Measurements from ENCODE around the gene DNPEP. TPM values are rescaled to one million over a fixed set of nuclear protein-coding genes. Genes with fewer than 3 reads are reported as not detected.

The DNPEP gene
- total and polyA plus RNA-seq, 2 donors (not counting 1 experiment from before 2014, with no cell fraction given) = 82.6 to 91.7 TPM

GRCh38 chr2:219335373-219335786 lies 52.3 kb downstream of the DNPEP start:
- H3K4me1 Mint-ChIP-seq = no peaks in the 10 kb centered on the region
- no peak overlapping the region for H3K4me3 ChIP-seq (ENCODE audit: control extremely low read depth in 1 of 5, extremely low read depth in 1 of 5, insufficient read depth in 1 of 5, low read depth in 2 of 5, low read length in 4 of 5)
- DNase-seq (no peak), ATAC-seq (ENCODE audit: low read depth) (no peak)
- H3K79me2 ChIP-seq (ENCODE audit: control insufficient read depth, insufficient read depth, low read length) = no peaks in the 10 kb centered on the region
- intact Hi-C loops (cut with micrococcal nuclease) = no loop called here
- no peaks in the 10 kb centered on the region for H4K20me1 ChIP-seq (ENCODE audit: control insufficient read depth, insufficient read depth, low read length, poor library complexity, severe bottlenecking)
- H3K27ac Mint-ChIP-seq = no peak overlapping the region
- WGBS (ENCODE audit: insufficient coverage) = 72% methylated on average over 4 of the region's 5 CpGs
- peaks cover 0 to 51% (median 20%) of the 10 kb centered on the region in 4 experiments for H3K27me3 ChIP-seq (replicated peaks in 1 of 4; ENCODE audit: control extremely low read depth in 1 of 4, control insufficient read depth in 3 of 4, insufficient read depth in 4 of 4, low read length in 3 of 4)
- peaks cover 1 to 23% (median 5%) of the 10 kb centered on the region in 3 donors for H3K9me3 ChIP-seq (ENCODE audit: control extremely low read depth in 1 of 3, control insufficient read depth in 2 of 3, insufficient read depth in 1 of 3, low read length in 2 of 3)
- ChIA-PET CTCF (no interaction called here), POLR2A (no interaction called here)
- no peak overlapping the region for H3K4me2 ChIP-seq (replicated peaks; ENCODE audit: low read depth, low read length, poor library complexity, severe bottlenecking)
- no peak overlapping the region for H3K9ac ChIP-seq (ENCODE audit: low read length)
- H3K27me3 Mint-ChIP-seq = peaks cover 71% of the 10 kb centered on the region
- H3K4me1 ChIP-seq (ENCODE audit: control insufficient read depth in 2 of 2, insufficient read depth in 2 of 2, low read length in 2 of 2) = no peaks in the 10 kb centered on the region
- H3K36me3 ChIP-seq (replicated peaks in 1 of 2; ENCODE audit: control extremely low read depth in 1 of 2, control insufficient read depth in 1 of 2, extremely low read depth in 1 of 2, insufficient read depth in 2 of 2, low read length in 1 of 2) = no peaks in the 10 kb centered on the region
- no peak overlapping the region for H2AFZ ChIP-seq (ENCODE audit: insufficient read depth, low read depth, low read length, poor library complexity, severe bottlenecking)
- no peak overlapping the region for H3K4me3 Mint-ChIP-seq
- TF ChIP-seq CTCF (IDR thresholded peaks at IDR 0.05) (no peak), EZH2 (IDR thresholded peaks at IDR 0.05; ENCODE audit: borderline replicate concordance, insufficient read depth, low read depth, low read length, poor library complexity, severe bottlenecking) (no peak)
- peaks cover 5% of the 10 kb centered on the region for H3K9me3 Mint-ChIP-seq (ENCODE audit: insufficient read depth)
- no peak overlapping the region for H3K27ac ChIP-seq (ENCODE audit: low read length in 2 of 2)

GRCh38 chr2:219334076-219334475 lies 53.6 kb downstream of the DNPEP start:
- POLR2A ChIA-PET = no interaction called here

More at GRCh38 chr2:219334076-219334475, 53.6 kb downstream of the DNPEP start:
- DNase-seq (no peak), ATAC-seq (ENCODE audit: low read depth) (no peak)
- intact Hi-C loops (cut with micrococcal nuclease) = no loop called here
- Mint-ChIP-seq H3K27me3 (peaks cover 72% of the 10 kb centered on the region), H3K27ac (no peak overlapping the region), H3K4me3 (no peak overlapping the region), H3K9me3 (ENCODE audit: insufficient read depth) (peaks cover 5% of the 10 kb centered on the region), H3K4me1 (no peaks in the 10 kb centered on the region)
- H4K20me1 ChIP-seq (ENCODE audit: control insufficient read depth, insufficient read depth, low read length, poor library complexity, severe bottlenecking) = no peaks in the 10 kb centered on the region
- H3K79me2 ChIP-seq (ENCODE audit: control insufficient read depth, insufficient read depth, low read length) = no peaks in the 10 kb centered on the region
- TF ChIP-seq CTCF (IDR thresholded peaks at IDR 0.05) (no peak), EZH2 (IDR thresholded peaks at IDR 0.05; ENCODE audit: borderline replicate concordance, insufficient read depth, low read depth, low read length, poor library complexity, severe bottlenecking) (no peak)
- no peak overlapping the region for H3K4me3 ChIP-seq (ENCODE audit: control extremely low read depth in 1 of 5, extremely low read depth in 1 of 5, insufficient read depth in 1 of 5, low read depth in 2 of 5, low read length in 4 of 5)
- CTCF ChIA-PET = no interaction called here
- WGBS (ENCODE audit: insufficient coverage) = no CpG with 5 or more reads among the region's 2 CpGs
- no peak overlapping the region for H2AFZ ChIP-seq (ENCODE audit: insufficient read depth, low read depth, low read length, poor library complexity, severe bottlenecking)
- H3K4me1 ChIP-seq (ENCODE audit: control insufficient read depth in 2 of 2, insufficient read depth in 2 of 2, low read length in 2 of 2) = no peaks in the 10 kb centered on the region
- H3K9me3 ChIP-seq (ENCODE audit: control extremely low read depth in 1 of 3, control insufficient read depth in 2 of 3, insufficient read depth in 1 of 3, low read length in 2 of 3) = peaks cover 1 to 23% (median 5%) of the 10 kb centered on the region in 3 donors
- no peak overlapping the region for H3K4me2 ChIP-seq (replicated peaks; ENCODE audit: low read depth, low read length, poor library complexity, severe bottlenecking)
- H3K36me3 ChIP-seq (replicated peaks in 1 of 2; ENCODE audit: control extremely low read depth in 1 of 2, control insufficient read depth in 1 of 2, extremely low read depth in 1 of 2, insufficient read depth in 2 of 2, low read length in 1 of 2) = no peaks in the 10 kb centered on the region
- no peak overlapping the region for H3K27ac ChIP-seq (ENCODE audit: low read length in 2 of 2)
- H3K27me3 ChIP-seq (replicated peaks in 1 of 4; ENCODE audit: control extremely low read depth in 1 of 4, control insufficient read depth in 3 of 4, insufficient read depth in 4 of 4, low read length in 3 of 4) = peaks cover 0 to 57% (median 20%) of the 10 kb centered on the region in 4 experiments
- no peak overlapping the region for H3K9ac ChIP-seq (ENCODE audit: low read length)

Data from B cell (primary cell).